Measurements from ENCODE around the gene ALKBH6. TPM values are rescaled to one million over a fixed set of nuclear protein-coding genes. Genes with fewer than 3 reads are reported as not detected.

The ALKBH6 gene
- total and polyA plus RNA-seq, 4 donors, result 6.3 to 11.8 (median 8.8) TPM

DNA sequence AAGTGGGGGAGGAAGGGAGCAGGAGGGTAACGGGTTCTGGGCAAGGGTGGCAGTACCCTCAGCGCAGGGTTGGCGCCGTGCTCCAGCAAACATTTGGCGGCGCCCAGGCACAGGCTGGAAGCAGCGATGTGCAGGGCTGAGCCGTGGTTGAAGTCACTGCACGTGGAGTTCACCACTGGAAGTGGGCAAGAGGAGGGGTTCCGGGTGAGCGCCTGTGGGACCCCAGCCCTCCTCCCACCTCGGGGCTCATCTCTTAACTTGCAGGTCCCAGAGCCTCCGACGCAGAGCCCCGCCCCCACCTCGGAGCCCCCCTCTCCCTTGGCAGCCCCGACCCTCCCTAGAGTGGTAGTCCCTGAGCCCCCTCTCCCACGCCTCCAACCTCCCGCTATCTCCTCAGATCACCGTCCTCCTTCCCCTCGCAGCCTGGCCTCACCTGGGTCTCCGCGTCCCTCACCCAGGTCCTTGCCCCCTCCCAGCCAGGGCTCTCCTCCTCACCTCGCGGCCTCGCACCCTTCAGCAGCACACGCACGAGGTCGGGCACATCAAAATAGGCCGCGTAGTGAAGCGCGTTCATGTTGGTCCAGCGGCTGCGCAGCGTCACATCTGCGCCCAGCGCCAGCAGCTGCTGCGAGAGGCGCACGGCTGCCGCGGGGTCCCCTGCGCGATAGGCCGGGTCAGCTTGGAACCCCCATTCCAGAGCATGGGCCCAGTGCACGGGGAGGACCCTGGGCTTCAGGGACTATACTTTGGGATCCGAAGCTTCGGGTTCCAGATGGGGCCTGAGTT, 12.3 kb upstream of the ALKBH6 start:
- Histone ChIP-seq H3K4me1 (ENCODE audit: control insufficient read depth in 4 of 4, insufficient read depth in 4 of 4, low read length in 3 of 4) (peaks cover 0 to 2% (median 0%) of the 10 kb centered on the region in 4 donors), H3K36me3 (ENCODE audit: control insufficient read depth in 4 of 4, insufficient read depth in 3 of 4, low read depth in 1 of 4, low read length in 3 of 4) (no peaks in the 10 kb centered on the region), H3K27me3 (ENCODE audit: control insufficient read depth in 4 of 4, insufficient read depth in 4 of 4, low read length in 3 of 4) (no peaks in the 10 kb centered on the region), H3K4me3 (ENCODE audit: low read depth in 1 of 3, low read length in 3 of 3) (no peak overlapping the region), H3K9me3 (ENCODE audit: control insufficient read depth in 4 of 4, low read length in 3 of 4) (no peaks in the 10 kb centered on the region), H3K27ac (ENCODE audit: low read depth in 1 of 2, low read length in 2 of 2) (no peak overlapping the region), H3K9ac (ENCODE audit: low read depth in 1 of 2, low read length in 2 of 2) (no peak overlapping the region)
- TF ChIP-seq RXRA (IDR thresholded peaks at IDR 0.05) (no peak), SP1 (IDR thresholded peaks at IDR 0.05) (no peak), YY1 (IDR thresholded peaks at IDR 0.05) (no peak), RAD21 (IDR thresholded peaks at IDR 0.05) (no peak), HNF4G (IDR thresholded peaks at IDR 0.05) (no peak)
- TF ChIP-seq, protein P1, sequence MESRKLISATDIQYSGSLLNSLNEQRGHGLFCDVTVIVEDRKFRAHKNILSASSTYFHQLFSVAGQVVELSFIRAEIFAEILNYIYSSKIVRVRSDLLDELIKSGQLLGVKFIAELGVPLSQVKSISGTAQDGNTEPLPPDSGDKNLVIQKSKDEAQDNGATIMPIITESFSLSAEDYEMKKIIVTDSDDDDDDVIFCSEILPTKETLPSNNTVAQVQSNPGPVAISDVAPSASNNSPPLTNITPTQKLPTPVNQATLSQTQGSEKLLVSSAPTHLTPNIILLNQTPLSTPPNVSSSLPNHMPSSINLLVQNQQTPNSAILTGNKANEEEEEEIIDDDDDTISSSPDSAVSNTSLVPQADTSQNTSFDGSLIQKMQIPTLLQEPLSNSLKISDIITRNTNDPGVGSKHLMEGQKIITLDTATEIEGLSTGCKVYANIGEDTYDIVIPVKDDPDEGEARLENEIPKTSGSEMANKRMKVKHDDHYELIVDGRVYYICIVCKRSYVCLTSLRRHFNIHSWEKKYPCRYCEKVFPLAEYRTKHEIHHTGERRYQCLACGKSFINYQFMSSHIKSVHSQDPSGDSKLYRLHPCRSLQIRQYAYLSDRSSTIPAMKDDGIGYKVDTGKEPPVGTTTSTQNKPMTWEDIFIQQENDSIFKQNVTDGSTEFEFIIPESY (IDR thresholded peaks at IDR 0.05), result no peak
- TF ChIP-seq, protein P2, sequence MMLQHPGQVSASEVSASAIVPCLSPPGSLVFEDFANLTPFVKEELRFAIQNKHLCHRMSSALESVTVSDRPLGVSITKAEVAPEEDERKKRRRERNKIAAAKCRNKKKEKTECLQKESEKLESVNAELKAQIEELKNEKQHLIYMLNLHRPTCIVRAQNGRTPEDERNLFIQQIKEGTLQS (IDR thresholded peaks at IDR 0.05), result no peak
- 96% methylated on average over 49 of the region's 49 CpGs for WGBS
- DNase-seq (ENCODE audit: low spot score), result no peak

DNA sequence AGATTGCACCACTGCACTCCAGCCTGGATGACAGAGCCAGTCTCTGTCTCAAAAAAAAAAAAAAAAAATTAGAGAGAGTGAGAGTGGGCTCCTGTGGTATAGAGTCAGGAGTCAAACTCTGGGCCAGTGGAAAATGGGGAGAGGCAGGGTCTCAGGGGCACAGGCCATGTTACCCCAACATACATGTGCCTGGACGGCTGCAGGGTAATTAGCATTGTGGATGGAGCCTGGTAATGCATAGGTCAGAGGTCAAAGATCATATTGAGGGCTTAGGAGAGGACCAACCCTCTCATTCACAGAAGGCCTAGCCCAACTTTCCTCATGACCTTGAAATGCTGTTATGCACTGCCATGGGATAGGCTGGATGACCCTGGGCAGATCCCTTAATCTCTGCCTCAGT, 11.5 kb upstream of the ALKBH6 start:
- TF ChIP-seq RAD21 (IDR thresholded peaks at IDR 0.05) (no peak), NR2F2 (IDR thresholded peaks at IDR 0.05) (no peak), TAF1 (conservative IDR thresholded peaks at IDR 0.05) (no peak), HNF4A (conservative IDR thresholded peaks at IDR 0.05) (no peak), GABPA (IDR thresholded peaks at IDR 0.05 in 1 of 2, conservative IDR thresholded peaks at IDR 0.05 in 1 of 2) (no peak), YY1 (IDR thresholded peaks at IDR 0.05) (no peak), FOXA2 (IDR thresholded peaks at IDR 0.05) (no peak), FOXA1 (IDR thresholded peaks at IDR 0.05) (no peak), JUND (IDR thresholded peaks at IDR 0.05) (no peak), HNF4G (IDR thresholded peaks at IDR 0.05) (no peak)
- TF ChIP-seq, protein P3, sequence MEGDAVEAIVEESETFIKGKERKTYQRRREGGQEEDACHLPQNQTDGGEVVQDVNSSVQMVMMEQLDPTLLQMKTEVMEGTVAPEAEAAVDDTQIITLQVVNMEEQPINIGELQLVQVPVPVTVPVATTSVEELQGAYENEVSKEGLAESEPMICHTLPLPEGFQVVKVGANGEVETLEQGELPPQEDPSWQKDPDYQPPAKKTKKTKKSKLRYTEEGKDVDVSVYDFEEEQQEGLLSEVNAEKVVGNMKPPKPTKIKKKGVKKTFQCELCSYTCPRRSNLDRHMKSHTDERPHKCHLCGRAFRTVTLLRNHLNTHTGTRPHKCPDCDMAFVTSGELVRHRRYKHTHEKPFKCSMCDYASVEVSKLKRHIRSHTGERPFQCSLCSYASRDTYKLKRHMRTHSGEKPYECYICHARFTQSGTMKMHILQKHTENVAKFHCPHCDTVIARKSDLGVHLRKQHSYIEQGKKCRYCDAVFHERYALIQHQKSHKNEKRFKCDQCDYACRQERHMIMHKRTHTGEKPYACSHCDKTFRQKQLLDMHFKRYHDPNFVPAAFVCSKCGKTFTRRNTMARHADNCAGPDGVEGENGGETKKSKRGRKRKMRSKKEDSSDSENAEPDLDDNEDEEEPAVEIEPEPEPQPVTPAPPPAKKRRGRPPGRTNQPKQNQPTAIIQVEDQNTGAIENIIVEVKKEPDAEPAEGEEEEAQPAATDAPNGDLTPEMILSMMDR (IDR thresholded peaks at IDR 0.05; ENCODE audit: low read depth, low read length, missing input control), result no peak
- TF ChIP-seq, protein P4, sequence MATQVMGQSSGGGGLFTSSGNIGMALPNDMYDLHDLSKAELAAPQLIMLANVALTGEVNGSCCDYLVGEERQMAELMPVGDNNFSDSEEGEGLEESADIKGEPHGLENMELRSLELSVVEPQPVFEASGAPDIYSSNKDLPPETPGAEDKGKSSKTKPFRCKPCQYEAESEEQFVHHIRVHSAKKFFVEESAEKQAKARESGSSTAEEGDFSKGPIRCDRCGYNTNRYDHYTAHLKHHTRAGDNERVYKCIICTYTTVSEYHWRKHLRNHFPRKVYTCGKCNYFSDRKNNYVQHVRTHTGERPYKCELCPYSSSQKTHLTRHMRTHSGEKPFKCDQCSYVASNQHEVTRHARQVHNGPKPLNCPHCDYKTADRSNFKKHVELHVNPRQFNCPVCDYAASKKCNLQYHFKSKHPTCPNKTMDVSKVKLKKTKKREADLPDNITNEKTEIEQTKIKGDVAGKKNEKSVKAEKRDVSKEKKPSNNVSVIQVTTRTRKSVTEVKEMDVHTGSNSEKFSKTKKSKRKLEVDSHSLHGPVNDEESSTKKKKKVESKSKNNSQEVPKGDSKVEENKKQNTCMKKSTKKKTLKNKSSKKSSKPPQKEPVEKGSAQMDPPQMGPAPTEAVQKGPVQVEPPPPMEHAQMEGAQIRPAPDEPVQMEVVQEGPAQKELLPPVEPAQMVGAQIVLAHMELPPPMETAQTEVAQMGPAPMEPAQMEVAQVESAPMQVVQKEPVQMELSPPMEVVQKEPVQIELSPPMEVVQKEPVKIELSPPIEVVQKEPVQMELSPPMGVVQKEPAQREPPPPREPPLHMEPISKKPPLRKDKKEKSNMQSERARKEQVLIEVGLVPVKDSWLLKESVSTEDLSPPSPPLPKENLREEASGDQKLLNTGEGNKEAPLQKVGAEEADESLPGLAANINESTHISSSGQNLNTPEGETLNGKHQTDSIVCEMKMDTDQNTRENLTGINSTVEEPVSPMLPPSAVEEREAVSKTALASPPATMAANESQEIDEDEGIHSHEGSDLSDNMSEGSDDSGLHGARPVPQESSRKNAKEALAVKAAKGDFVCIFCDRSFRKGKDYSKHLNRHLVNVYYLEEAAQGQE (IDR thresholded peaks at IDR 0.05), result no peak
- TF ChIP-seq, protein P2 (IDR thresholded peaks at IDR 0.05), result no peak
- Histone ChIP-seq H3K27me3 (ENCODE audit: control insufficient read depth in 4 of 4, insufficient read depth in 4 of 4, low read length in 3 of 4) (no peaks in the 10 kb centered on the region), H3K4me1 (ENCODE audit: control insufficient read depth in 4 of 4, insufficient read depth in 4 of 4, low read length in 3 of 4) (no peaks in the 10 kb centered on the region), H3K36me3 (ENCODE audit: control insufficient read depth in 4 of 4, insufficient read depth in 3 of 4, low read depth in 1 of 4, low read length in 3 of 4) (no peaks in the 10 kb centered on the region), H3K9me3 (ENCODE audit: control insufficient read depth in 4 of 4, low read length in 3 of 4) (no peaks in the 10 kb centered on the region), H3K27ac (ENCODE audit: low read depth in 1 of 2, low read length in 2 of 2) (no peak overlapping the region), H3K9ac (ENCODE audit: low read depth in 1 of 2, low read length in 2 of 2) (no peak overlapping the region), H3K4me3 (ENCODE audit: low read depth in 1 of 3, low read length in 3 of 3) (no peak overlapping the region)
- no peak for DNase-seq (ENCODE audit: low spot score)
- WGBS, result 84% methylated on average over 1 of the region's 1 CpG
